ENCODE results near the gene INIP.
"Not testable (repeated sequence)": the region's sequence is repeated elsewhere in the genome, so short reads cannot be mapped to it uniquely, and the experiment has no call there.

The INIP gene

GRCh38 chr9:112731971-112732370 is 14.1 kb upstream of the INIP start:
- no peak for DNase-seq

- no peak for DNase-seq
Observed at GRCh38 chr9:112728401-112728800, 10.5 kb upstream of the INIP start.

GRCh38 chr9:112726428-112726827 is 8.5 kb upstream of the INIP start:
- DNase-seq, result no peak

DNA sequence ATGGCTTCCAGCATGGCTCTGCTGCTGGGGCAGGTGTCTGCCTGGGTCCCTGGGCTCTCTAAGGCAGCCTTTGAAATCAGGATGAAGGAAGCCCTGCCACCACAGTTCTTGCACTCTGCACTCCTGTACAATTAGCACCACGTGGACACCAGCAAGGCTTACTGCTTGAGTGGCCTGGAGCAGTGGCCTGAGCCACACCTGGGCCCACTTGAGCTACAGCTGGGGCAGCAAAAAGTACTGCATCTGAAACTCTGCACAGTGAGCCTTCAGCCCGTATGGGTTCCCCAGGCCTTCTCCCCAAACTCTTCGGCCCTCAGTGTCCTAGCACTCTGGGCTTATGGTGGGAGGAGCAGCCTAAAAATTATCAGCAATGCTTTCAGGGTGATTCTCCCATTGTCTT is 8.0 kb upstream of the INIP start:
- DNase-seq, result no peak

- DNase-seq, result not testable (repeated sequence)
Observed at GRCh38 chr9:112722749-112723148, 4.8 kb upstream of the INIP start.

DNA sequence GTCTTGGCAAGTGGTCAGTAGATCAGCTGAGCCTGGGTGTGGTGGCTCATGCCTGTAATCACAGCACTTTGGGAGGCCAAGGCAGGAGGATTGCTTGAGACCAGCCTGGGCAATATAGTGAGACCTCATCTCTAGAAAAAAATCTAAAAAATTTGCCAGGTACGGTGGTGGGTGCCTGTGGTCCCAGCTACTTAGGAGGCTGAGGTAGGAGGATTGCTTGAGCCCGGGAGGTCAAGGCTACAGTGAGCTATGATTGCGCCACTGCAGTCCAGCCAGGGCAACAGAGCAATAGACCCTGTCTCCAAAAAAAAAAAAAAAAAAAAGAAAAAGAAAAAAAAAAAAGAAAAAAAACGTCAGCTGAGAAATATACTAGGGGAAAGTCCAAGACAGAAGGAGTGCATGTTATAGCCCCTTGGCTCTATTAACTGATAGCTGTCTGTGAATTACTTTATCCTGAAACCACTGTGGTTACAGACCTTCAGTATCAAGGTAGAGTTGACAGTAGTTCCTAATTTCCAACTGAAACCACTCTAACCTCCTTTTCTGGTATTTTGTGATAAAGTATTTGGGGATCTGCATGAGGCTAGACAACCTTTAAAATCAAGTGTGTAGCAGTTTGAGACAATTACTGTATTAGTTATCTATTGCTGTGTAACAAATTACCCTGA is 2.3 kb upstream of the INIP start:
- DNase-seq, result no peak

DNA sequence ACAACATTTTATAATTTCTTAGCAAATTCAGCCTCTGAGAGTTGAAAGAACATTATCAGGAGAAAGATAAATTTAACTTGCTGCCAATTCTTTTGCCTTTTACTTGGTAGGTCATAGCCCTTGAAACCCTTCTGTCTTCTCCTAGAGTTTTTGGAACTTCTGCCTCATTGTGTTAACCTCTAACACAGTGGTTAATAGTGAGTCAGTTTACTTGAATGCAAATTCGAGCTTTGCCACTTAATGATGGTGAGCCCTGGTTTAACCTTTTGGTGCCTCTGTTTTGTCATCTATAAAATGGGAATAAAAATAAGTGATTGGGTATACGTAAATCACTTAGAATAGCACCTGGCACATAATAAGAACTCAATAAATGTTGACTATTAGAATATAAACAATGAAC is 1.8 kb upstream of the INIP start:
- no peak for DNase-seq

DNA sequence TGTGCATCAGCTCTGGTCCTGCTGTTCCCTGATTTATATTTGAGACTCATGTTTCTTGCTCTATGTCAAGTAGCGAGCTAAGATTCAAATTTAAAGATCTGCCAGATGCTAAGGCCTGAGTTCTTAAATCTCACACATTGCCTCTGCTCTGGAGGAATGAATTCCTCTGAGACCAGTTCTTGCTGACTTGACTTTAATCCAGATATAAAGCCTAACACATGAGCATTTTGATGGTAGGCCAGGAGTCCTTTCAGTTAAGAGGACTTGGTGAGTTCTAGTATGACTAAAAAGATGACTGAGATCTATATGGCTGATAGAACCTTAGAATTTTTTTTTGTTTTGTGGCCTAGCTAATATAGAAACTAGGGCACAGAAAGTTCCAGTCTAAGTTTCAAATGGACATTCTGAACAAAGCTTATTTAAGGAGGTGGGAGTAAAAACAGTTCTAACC is 1.3 kb upstream of the INIP start:
- DNase-seq, result no peak

DNA sequence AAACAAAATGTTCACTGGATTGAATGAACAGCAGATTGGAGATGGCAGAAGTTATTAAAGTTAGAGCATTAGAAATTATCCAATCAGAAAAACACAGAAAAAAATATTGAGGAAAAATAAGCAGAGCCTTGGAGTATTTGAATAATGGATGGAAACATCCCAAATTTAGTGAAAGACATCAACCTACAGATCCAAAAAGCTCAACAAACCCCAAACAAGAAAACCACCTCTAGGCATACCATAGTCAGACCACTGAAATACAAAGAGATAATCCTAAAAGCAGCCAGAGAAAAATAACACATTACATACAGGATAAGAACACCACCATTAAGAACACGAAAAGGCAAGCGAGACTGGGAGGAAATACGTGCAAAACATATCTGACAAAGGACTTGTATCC is 5.2 kb downstream of the INIP start:
- DNase-seq, result no peak

DNA sequence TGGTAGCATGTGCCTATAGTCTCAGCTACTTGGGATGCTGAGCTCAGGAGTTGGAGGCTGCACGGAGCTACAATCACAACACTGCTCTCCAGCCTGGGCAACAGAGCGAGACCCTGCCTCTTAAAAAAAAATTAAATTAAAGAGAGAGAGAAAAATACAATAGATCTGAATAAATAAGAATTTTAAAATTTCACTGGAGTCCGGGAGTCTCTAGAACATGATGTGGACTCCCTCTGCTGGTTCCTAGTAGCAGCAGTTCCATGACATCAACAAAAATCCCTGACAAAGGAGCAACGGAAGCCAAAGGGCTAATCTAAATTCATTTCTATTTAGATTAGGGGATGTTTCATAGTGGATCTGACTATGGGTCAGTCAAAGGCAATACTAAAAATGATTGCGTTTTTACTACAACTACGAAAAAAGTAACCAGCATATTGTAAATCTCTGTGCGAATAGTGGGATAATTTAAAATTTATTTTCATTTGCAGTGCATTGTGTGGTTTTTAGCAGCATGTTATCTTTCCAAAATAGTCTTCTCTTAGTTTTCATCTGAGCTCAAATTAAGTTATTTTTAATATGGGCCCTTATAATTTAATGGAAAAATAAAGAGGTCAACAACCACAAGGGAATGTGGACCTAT is 6.7 kb downstream of the INIP start:
- no peak for DNase-seq

DNA sequence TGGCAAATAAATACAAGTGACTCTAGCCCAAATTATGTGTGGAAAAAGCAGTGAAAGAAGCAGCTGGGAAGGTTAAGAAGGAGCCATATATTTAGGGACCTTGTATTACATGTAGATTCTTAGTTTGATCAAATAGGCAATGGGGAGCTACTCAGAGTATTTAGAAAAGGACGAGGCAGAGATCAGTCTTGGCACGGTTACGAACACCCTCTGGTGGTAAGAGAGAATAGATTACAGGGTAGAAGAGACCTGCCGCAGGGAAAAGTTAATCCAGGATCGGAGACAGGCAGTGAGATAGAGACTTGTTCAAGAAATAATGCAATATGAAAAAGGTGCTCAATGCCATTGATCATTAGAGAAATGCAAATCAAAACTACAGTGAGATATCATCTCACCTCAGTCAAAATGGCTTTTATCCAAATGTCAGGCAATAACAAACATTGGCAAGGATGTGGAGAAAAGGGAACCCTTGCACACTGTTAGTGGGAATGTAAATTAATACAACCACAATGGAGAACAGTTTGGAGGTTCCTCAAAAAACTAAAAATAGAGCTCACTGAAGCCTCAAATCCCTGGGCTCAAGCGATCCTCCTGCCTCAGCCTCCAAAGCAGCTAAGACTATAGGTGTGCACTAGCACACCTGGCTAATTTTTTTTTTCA is 12.0 kb downstream of the INIP start:
- DNase-seq, result peak; percentile 25

DNA sequence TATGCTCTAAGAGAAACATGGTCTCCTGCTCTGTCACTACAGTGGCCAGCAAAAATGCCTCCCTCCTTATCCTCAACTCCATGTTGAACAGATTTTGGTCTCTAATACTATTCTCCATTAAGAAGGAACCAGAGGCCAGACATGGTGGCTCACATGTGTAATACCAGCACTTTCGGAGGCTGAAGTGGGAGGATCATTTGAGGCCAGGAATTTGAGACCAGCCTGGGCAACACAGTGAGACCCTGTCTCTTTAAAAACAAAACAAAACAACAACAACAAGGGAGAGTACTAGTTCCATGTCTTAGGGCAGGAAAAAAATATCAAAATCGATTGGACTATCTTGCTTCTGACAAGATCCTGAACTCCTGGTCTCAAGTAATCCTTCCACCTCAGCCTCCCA is 14.6 kb downstream of the INIP start:
- DNase-seq, result no peak

GRCh38 chr9:112700085-112700484 is 17.8 kb downstream of the INIP start:
- DNase-seq, result no peak

- no peak for DNase-seq
Observed at GRCh38 chr9:112699230-112699629, 18.7 kb downstream of the INIP start.

- DNase-seq, result no peak
Observed at GRCh38 chr9:112696461-112696860, 21.5 kb downstream of the INIP start.

- DNase-seq, result no peak
Observed at GRCh38 chr9:112694706-112695555, 23.0 kb downstream of the INIP start.

DNA sequence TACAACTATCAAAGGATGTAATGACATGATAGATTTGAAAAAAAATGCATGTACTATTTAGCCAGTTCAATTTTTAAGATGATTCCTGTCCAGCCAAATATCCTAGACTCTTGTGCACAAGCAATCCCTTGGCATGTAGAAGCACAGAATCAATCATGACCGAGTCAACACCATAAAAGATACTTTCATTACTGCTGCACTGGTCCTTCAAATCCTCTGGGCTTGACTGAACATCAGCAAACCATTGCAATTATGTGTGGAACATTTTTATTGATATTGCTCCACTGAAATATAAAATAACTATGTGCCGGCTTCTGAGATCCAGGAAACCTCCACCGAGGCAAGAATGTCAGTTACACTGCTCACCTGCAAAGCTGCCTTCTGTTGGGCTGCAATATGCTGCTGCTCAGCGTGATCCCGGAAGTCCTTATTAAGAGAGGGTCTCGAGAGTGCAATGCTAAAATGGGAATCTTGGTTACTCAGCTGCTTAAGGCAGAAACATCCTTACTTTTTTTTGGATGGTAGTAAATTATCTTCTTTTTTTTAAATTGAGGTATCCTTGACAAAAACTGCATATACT is 28.7 kb downstream of the INIP start:
- no peak for DNase-seq

GRCh38 chr9:112680731-112681402 is 37.0 kb downstream of the INIP start:
- DNase-seq, result no peak

DNA sequence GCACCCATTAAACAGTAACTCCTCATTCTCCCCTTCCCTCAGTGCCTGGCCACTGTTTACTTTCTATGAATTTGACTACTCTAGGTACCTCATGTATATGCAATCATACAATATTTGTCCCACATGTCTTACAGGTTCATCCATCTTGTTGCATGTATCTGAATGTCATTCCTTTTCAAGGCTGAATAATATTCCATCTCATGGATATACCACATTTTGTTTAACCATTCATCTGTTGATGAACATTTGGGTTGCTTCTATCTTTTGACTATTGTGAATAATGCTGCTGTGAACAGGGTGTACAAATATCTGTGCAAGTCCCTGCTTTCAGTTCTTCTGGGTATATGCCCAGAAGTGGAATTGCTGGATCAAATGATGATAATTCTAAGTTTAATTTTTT is 40.9 kb downstream of the INIP start:
- no peak for DNase-seq

DNA sequence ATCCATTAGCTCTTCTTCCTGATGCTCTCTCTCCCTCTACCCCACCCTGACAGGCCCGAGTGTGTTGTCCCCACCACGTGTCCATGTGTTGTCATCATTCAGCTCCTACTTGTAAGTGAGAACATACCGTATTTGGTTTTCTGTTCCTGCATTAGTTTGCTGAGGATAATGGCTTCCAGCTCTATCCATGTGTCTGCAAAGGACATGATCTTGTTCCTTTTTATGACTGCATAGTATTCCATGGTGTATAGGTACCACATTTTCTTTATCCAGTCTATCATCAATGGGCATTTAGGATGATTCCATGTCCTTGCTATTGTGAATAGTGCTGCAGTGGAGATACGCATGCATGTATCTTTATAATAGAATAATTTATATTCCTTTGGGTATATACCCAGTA is 44.7 kb downstream of the INIP start:
- DNase-seq, result not testable (repeated sequence)

DNA sequence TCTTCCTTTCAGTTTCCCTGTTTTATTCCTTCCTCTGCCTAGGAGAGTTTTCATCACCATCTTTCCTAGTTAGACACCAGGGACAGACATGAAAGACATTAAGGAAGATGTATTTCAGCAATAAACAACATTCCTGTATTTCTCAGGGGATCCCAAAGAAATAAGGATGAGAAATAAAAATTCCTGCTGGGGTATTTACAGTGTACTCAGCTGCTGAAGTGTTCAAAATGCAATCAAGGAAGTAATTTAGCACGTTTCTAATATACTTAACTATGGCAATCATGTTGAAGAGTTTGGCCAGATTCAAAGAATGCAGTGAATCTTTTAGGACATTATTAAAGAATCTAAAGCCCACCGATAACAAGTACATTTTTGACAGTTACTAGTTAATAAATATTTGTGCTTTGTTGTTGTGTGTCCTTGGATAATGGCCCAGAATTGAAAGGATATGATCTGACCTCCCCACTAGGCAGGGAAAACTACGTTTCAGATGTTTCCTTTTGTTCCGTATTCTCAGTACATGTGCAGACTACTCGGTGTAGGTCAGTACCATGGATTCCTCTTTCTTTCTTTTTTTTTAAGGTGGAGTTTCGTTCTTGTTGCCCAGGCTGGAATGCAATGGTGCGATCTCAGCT is 46.8 kb downstream of the INIP start:
- no peak for DNase-seq

- DNase-seq, result no peak
Observed at GRCh38 chr9:112669326-112669725, 48.6 kb downstream of the INIP start.

Measured in NCI-H1048 (cell line).